ENCODE results near the gene CLDND1.
A peak's percentile ranks its signal among the peaks of the same experiment; 100 is the strongest.
"Not testable (repeated sequence)": the region's sequence is repeated elsewhere in the genome, so short reads cannot be mapped to it uniquely, and the experiment has no call there.

Gene CLDND1

DNA sequence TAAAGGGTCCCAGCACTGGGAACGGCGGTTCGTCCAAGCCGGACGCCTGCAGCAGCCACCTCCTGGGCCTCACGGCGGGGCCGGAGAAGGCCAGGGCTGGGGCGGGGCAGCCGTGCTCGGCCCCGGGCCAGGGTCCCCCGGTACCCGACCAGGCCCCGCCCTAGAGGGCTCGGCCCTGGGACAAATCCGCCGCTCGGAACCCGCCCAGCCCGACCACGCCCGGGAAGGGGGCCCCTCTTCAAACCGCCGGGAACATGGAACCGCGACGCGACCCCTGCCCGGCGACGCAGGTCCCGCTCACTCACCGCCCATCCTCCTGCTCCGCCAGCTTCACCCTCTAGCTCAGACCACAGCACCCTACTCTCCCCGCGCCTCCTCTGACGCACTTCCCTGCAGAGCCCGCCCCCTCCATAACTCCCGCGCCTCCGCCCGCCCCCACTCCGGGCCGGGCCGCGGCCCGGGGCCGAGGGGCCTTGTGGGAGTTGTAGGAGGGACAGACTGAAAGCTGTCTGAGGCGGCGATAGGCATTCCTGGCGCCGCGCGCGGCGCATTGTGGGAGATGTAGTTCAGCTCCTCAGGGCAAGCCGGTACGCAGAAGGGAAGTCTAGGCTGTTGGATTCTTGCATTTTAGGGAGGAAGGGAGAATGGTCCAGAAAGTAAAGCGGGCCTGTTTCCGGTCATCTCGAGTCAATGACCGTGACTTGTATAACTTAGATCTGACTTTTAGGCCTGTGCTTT lies at the start of gene CLDND1:
TSS of gene CLDND1 (minus strand) at position 359 of the 738 bp plus-strand sequence. CDS start 1,478 bp downstream, outside the sequence.
- DNase-seq (ENCODE audit: low read depth), result peak; percentile 93

DNA sequence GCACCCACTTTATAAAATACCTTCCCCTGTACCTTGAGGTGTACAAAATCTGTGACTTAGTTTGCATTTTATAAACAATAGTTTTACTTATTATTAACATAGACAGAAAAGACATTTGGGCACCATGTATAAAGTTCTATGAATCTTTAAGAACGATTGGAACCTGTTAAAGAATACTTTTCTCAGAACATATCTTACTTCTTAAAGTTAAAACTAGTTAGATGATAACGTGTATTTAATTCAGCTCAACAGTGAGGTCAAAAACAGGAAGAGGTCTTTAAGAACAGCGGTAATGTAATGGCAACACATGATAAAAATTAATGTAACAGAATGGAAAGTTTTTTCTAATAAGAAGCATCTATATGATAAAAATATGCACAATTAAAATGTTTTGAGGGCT lies 45.7 kb upstream of the CLDND1 start:
- no peak for DNase-seq (ENCODE audit: low read depth)

DNA sequence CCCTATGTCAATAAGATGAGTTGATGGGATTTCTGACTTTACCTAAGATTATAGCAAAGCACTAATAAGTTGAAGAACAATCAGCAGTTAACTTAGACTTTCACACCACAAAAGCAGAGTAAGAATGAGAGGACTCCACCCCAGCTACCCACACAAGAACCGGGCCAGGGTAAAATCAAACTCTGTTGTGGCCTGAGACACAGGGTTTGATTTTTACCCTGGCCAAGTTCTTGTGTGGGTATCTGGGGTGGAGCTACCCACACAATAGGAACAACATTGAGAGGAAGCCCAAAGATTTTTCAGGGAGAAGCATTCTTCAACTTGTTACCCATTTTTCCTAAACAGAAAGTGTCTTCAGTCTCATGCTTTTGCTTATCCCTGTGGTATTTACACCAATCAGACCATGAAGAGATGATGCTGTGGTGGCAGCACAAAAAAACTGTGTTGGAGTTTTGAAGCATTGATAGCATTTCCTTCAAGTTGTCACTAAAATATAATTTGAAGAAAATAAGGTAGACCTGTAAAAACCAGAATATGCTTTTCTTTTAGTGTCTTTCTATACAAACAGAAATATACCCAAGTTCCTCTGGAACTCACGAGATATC lies 45.1 kb upstream of the CLDND1 start:
- no peak for DNase-seq (ENCODE audit: low read depth)

DNA sequence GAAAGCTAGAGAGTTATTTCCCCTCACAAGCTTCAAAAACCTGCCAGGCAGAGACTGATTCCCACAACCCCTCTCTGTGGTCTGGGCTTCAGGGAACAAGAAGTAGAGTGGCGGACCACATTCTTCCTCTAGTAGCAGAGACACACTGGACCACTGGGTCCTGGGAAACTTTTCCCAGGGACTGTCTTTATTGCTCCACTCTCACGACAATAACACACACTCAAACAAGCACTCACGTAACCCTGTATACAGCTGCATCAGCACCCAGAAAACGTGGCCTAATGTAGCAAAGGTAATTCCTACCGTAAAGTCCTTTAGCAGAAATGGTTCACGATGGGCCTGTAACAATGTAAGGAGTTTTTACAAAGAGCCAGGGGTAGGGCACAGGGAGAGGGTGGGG lies 43.1 kb upstream of the CLDND1 start:
- DNase-seq (ENCODE audit: low read depth), result no peak

DNA sequence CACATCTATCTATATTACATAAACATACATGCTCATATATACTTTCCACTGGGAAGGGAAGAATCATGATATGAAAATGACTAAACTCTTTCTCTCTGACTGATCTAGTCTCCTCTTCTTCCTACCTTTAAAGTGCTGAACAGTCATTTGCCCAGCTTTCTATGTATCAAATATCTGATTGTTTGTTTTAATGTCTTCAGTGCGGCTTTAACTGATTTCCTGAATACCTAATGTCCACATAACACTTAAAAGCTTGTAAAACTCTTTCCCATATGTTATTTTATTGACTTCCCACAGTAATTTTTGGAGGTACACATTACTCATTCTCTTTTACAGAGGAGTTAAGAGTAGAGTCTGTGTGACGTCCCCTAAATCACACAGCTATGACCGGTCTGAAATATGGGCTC lies 42.5 kb upstream of the CLDND1 start:
- DNase-seq (ENCODE audit: low read depth), result no peak

DNA sequence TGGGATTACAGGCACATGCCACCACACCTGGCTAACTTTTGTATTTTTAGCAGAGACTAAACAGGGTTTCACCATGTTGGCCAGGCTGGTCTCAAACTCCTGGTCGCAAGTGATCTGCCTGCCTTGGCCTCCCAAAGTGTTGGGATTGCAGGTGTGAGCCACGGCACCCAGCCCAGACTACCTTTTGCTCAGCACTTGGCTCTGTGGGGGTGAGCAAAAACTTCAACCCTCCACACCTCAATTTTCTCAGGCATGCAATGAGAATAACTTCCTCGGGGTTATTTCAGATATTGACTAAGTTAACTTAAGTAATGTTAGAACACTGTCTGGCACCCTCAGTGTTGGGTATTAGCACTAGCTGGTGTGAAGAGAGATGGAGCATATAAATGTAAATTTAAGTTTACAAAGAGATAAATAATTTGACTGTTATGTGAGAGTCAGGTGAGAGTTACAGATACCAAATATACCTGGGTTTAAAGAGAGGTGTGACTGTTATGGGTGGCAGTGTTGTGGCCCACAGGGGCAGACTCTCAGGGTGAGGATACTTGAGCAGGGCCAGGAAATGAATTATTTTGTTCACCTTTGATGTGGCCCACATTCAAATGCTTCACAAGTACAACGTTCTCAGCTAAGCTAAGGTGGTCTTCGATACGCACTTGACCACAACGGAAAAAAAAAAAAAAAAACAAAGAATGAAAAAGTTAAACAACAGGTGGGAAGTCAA lies 41.7 kb upstream of the CLDND1 start:
- DNase-seq (ENCODE audit: low read depth), result peak; percentile 42

DNA sequence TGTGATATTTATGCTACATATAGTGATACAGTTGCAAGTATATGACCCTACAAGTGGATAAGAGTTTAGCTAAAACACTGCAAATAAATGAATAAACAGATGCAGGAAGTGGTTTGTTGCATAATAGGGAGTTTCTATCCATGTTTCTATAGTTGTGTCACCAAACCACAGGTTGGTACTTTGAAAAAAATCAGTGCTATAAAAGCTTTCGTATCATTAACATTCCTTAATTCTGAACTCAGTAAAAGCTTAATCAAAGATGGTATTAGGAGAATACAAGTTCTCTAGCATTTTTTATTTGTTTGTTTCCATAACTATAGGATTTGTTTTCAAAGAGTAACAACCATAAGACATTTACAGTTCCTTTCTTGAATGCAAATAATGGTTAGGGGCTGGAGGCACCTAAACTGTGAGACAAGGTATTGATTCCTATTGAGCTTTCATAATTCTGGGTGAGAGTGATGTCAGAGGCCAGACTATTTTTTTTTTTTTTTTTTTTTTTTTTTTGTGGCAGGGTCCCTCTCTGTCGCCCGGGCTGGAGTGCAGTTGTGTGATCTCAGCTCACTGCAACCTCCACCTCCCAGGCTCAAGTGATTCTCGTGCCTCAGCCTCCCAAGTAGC lies 41.1 kb upstream of the CLDND1 start:
- DNase-seq (ENCODE audit: low read depth), result peak; percentile 44

DNA sequence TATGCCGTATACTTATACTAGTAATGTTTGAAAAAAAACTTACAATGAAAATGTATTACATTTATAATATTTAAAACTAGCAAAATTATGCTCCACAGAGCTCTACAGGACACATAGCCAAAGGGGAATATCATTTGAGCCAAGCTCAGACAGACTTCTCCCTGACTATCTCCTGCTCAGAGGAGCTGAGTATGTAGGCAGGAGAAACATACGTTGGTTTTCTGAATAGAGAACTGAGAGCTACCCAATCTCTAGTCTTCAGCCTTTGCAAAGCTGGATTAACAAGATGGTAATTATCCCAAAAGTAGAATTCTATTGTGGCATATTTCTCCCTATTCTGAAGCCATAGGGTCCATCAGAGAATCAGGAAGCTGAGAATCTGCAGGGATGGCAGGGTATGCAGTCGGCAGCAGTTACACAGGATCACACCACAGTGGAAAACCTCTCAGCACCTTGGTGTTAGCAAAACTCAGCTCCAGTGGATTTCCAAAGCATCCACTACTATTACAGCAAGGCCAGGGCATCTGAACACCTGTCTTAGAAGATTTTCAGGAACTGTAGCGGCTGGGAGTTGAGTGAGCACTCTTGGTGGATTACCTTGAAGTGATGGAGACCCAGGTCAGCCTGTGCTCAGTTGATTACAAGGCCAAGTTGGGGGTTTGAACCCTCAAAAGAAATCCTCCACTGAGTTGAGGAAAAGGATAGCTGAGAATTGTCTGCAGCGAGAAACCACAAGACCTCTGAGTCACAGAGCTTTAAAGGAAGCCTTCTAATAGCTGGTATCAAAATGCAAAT lies 39.2 kb upstream of the CLDND1 start:
- peak; percentile 24 for DNase-seq (ENCODE audit: low read depth)

DNA sequence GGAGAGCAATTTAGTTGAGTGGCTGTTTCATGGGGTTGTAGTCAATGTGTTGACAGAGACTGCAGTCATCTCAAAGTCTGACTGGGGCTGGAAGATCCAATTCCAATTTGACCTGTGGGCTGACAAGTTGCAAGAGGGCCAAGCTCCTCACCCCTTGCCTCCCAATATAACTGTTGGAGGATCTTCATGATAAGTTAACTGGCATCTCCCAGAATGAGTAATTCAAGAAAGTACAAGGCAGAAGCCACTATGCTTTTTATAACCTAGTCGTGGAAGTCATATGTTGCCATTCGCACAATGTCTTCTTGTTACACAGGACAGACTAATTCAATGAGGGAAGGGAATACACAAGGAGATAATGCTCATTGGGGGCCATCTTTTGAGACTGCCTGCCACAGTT lies 38.2 kb upstream of the CLDND1 start:
- no peak for DNase-seq (ENCODE audit: low read depth)

DNA sequence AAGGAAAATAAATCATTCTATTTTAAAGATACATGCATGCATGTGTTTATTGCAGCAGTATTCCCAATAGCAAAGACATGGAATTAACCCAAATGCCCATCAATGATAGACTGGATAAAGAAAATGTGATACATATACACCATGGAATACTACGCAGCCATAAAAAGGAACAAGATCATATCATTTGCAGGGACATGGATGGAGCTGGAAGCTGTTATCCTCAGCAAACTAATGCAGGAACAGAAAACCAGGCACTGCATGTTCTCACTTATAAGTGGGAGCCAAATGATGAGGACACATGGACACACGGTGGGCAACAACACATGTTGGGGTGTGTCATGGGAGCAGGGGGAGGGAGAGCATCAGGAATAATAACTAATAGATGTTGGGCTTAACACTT lies 37.1 kb upstream of the CLDND1 start:
- DNase-seq (ENCODE audit: low read depth), result not testable (repeated sequence)

DNA sequence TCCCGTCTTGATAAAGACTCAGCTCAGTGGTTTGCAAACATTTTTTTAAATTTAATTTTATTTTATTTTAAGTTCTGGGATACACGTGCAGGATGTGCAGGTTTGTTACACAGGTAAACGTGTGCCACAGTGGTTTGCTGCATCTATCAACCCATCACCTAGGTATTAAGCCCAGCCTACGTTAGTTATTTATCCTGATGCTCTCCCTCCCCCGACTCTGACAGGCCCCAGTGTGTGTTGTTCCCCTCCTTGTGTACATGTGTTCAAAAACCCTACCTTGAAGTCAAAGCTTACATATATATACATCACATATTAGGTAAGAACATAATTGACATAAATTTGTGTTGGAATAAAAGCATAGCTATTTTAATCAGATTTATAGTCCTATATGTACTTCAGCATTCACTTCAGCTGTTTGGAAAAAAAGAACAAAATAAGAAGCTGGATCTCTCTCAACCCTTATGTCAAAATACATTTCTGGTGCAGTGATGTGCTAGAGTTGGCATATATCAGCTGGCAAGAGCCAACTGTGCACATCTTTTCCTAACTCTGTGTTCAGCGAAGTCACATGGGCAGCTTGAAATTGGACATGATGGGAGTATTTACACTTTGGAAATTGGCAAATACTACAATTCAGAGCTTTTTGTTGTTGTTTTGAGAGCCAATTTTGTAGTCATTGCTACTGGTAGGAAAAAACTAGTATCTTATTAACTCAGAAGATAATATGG lies 35.6 kb upstream of the CLDND1 start:
- no peak for DNase-seq (ENCODE audit: low read depth)

DNA sequence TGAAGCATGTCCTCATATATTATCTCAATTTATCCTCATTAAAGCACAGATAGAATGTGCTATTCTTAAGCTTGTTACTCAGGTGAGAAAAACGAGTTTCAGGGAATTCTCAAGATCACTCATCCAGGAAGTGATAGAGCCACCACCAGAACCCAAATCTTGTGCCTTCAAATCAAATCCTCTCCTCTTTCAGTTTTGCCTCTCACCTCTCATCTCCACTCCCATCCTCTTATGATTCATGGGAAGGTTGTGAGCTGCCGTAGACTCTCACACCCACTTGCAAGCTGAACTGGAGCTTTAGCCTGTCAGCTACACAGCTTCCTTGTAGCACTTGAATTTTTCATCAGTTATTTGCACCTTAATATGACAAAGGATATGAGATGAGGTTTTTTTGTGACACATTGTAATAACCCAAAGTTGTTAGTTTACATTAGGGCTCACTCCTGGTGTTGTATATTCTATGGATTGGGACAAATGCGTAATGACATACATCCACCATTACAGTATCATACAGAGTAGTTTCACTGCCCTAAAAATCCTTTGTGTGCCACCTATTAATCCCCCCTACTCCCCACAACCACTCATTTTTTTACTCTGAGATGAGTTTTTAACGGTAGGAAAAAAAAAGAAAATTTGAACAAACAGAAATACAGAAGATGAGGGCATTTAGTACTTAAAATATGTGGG lies 34.8 kb upstream of the CLDND1 start:
- peak; percentile 14 for DNase-seq (ENCODE audit: low read depth)

DNA sequence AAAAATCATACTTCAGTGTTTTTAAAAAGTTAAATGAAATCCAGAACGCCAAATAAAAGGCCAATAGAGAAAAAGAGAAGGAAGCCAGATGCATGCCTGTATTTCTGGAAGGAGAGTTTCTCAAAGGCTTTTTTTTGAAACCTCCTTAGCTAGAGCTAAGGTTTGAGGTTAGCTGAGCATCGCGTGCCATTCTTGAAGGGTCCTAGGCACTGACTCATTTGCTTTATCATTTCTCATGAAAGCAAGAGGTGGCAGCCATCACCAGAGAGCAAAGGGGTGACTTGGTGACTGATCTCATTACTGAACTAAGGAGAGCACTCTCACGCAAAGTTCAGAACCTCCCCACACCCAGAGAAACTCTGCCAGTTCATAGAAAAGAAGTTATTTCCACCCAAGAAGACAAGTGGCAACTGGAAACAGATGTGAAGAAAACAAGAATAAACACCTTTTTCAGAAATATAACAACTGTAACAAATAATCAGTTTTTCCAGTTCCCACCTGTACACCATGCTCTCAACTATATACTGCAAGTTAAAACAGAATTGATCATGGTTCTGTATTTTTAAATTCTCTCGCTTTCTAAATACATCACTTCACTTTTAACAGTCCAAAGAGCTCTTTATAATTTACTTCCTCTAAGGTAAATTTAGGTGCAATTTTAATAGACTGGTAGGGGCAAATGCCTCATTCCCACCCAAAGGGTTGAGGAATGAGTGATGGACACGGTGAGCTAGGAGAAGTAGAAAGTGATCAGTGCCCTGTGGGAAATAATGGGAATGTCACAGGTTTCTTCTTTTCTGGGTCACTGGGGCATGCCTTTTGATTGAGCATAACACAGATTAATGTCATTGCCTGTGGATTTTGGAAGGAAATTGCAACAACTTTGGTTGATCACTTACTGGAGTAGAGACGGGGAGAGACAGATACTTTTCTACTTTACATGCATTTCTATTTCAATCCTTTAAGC lies 33.7 kb upstream of the CLDND1 start:
- peak; percentile 59 for DNase-seq (ENCODE audit: low read depth)

DNA sequence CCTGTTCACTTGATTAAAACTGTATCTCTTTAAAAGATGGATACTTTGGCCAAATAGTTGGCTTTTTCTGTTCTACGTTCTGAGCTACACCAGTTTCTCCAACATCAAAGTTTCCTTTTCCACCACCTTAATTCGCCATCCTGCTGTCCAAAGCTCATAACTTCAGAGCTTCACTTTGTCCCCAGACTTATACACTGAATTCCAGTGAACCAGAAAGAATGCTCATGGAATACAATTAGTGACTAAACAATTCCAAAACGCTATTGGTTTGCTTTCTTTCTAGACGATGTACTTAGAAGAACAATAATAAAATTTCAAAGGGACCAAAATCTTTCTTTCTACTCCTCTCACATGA lies 32.3 kb upstream of the CLDND1 start:
- no peak for DNase-seq (ENCODE audit: low read depth)

DNA sequence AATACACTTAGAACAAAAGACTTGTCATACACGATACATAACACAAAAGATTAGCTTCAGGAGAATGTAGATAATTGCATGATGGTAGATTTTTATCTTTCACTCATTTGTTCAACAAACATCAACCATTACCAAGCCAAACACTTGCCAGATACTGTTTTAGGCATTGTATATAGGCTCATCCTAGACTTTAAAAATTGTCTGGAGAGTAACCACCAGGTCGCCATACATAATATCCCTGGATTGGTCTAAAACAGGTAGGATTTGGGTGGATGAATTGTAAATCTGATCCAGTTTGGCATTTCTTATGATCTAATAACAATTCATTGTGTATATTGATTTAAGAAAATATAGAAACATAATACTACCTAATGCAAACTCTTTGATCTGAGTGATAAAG lies 31.9 kb upstream of the CLDND1 start:
- DNase-seq (ENCODE audit: low read depth), result no peak

DNA sequence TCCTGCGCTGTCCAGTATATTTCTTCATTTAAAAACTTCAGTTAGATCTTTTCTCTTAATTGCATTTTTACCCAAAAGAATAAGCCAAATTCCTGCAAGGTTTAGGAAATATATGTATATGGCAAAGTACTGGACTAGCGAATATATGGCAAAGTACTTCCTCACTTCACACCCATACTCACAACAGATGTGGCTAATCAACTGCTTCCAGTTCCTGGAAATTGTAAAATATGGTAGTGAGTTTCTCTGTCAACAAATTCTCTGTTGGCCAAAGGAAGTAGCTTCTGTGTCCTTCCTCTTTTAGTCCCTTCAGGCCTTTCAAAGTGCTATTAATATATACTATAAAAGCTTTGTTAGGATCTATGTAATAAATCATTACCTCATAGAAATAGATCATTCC lies 31.1 kb upstream of the CLDND1 start:
- DNase-seq (ENCODE audit: low read depth), result no peak

DNA sequence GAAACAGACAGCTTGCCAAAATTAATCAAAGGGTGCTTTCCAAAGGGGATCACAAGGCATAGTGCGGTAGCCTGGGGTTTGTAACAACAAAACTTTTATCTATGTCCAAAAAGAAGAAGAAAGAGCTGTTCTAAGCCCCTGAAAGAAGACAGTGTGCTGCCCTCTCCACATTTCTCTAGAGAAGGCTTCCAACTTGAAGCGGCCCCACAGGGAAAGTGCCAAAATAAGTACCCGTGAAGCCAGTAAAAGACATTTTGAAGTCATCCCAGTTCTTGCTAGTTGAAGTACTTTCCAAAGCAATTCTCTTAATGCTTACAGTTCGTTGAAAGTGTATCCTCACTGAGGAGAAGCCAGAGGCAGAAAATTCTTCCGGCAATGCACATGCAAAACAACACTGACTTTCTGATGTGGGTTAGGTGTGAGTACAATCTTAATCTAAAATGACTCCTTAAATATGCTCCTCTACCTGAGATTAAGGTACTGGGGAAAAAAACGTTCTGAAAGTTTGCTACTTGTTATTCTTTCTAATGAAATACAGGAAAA lies 30.4 kb upstream of the CLDND1 start:
- DNase-seq (ENCODE audit: low read depth), result no peak

DNA sequence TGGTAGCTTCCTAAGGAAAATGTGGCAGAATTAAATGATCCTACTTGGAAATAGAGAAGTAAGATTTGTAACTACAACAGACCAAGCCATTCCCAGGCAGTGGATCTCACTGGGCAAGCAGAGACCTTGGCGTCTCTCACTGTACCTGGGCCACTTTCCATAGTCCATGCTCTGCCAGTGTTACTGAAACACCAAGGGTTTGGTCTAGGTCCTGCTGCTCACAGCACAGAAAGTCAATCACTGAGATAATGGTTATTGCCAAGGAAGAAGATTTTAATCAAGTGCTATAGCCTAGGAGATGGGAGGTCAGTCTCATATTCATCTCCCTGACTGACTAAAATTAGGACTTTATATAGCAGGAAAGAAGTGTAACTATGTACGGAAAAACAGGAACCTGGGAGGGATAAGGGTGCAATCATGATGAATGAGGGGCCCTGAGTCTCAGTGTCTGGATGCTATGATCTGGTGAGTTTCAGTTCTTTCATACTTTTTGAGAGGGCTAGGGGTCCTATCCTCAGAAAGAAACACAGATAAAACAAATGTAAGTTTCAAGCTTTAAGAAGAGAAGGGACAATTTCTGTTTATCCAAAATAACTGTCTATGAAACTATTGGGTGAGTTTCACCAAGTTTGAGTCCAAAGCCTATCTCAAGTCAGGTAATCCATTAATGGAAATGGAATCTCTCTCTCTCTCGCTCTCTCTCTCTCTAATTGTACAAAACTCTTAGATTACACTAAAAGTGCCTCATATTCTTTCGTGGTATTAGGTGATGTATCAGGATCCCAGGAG lies 29.7 kb upstream of the CLDND1 start:
- no peak for DNase-seq (ENCODE audit: low read depth)
